GM19468 (cell line): ENCODE data around the gene GPA33.
A peak's percentile ranks its signal among the peaks of the same experiment; 100 is the strongest.

ENCODE experiments used
- ATAC-seq: cut with Tn5 transposase; IDR thresholded peaks from one replicate; pipeline ENCODE4 v1.9.1; 2021; ENCODE audit warnings: mild to moderate bottlenecking, moderate library complexity, moderate number of reproducible peaks; ENCODE audit not compliant: unreplicated experiment; ENCODE audit errors: extremely low read depth

GPA33 gene

DNA sequence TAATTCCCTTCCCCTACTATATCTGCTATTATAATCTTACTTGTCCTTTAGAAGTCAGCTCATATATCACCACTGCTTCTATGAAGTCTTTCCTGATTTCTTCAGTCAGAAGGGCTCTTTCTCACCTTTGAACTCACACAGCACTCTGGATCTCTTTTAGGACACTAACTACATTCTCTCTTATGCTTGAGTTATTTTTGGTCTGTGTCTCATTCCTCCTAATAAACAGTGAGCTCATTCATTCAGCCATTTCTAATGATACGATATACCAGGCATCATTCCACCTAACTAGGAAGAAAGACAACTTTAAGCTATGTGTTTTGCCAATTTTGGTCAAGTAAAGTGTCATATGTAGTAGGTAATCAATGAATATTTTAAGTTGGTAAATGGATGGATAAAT lies 2.5 kb upstream of the GPA33 start:
- no peak for ATAC-seq

DNA sequence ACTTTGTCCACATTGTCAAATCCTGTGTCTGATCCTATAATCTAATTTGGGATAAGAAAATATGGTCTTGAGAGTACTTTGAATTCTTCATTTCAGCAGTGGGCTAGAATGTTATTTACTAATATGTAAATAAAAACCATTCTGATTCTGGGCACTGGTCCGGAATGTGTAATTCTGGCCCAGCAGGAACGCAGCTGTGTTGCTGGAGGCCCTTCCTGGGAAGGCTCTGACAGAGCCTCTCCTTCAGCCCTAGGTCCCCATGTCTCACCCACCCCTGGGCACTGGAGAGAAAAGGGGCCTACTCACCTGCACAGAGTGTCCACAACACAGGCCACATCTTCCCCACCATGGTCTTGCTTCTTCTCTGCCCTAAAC lies 251 bp downstream of the GPA33 start:
- no peak for ATAC-seq

DNA sequence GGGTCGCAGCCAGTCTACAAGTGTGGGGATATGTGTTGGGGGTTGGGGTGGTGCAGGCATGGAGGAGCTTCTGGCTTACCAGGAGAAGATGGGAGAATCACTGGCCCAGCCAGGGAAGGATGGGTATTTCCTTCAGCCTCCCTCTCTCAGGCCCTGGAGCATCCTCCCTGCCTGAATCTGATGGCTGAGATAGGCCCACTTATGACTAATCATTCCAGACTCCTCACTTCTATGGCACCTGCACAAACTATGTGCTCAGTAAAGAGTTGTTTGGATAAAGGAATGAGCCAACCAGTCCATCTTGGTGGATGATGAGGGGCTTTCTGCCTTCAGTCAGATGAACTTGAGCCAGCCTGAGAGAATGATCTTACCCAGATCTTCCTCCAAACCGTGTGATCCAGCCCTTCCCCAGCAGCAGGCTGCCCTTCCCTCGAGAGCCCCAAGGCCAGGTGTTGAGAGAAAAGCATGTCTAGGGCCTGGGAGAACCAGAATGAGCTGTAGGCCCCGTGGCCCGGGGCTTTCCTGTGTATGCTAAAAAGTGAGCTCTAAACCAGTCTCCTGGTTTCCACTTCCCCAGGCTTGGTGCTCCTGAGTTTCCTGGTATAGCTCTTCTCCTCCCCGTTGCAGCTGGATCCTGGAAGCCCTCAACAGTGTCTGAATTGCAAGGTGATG lies 1.3 kb downstream of the GPA33 start:
- no peak for ATAC-seq

DNA sequence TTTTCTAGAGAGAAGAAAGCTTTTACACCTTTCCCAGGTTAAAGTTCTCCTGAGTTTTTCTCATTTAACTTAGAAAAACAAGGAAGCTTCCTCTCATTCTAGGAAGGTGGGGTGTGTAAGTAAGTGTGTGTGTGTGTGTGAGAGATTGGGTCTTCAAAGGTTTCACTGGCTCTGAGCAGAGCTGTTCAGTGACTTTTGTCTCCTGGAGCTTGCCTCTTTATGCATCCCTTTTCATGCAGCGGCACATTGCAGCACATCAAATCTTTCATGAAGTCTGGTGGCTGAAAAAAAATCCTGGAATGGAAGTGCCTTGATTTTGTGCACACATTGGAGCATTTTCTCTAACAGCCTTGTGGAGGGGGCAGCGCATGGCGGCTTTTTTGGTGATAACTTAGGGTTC lies 3.4 kb downstream of the GPA33 start:
- ATAC-seq = no peak

DNA sequence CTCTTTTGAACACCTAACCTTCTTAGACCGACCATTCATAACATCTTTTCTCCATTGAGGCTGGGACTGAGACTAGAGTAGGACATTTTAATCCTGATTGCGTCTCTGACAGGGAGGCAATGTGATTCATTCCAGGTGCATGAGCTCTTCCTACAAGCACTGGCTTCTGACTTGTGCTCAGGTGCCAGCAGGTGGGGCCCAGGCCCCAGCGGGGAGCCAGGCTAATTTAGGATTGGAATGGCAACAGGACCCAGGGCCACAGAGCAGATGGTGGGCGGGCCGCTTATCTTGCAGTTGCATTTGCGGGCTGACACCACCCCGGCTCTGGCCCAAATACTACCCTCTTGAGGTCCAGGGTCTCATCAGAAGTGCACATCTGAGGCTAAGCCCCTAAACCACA lies 4.1 kb downstream of the GPA33 start:
- ATAC-seq = no peak

DNA sequence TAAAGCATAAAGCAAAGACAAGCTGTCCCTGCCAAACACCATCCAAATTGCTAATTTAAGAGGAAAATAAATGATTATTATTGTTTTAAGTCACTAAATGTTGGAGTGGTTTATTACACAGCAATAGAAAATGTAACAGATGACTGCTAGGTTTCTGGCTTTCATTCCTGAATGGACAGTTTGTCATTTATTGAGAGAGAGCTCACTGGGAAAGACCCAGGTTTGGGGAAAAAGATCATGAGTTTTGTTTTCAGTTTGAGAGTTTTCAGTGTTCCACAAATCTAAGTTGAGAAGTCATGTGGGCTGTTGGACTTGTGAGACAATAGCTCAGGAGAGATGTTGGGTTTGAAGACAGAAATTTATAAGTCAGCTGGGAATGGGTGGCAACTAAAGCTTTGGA lies 5.4 kb downstream of the GPA33 start:
- ATAC-seq = no peak

DNA sequence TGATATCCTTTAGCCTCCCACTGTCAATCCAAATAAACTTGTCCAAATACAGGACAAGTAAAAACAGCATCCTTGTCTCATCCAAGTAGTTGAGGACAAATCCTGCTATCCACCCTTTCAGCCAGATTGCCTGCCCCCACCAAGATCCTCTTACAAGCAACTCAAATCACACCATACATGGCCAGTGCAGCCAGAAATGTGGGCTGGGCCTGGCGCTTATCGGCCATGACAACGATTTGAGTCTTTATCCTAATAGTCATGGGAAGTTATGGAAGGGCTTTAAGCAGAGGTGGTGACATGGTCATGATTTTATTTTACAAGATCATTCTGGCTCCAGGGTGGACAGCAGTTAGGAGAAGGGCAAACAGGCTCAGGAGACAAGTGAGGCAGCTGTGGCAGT lies 6.3 kb downstream of the GPA33 start:
- ATAC-seq = no peak

DNA sequence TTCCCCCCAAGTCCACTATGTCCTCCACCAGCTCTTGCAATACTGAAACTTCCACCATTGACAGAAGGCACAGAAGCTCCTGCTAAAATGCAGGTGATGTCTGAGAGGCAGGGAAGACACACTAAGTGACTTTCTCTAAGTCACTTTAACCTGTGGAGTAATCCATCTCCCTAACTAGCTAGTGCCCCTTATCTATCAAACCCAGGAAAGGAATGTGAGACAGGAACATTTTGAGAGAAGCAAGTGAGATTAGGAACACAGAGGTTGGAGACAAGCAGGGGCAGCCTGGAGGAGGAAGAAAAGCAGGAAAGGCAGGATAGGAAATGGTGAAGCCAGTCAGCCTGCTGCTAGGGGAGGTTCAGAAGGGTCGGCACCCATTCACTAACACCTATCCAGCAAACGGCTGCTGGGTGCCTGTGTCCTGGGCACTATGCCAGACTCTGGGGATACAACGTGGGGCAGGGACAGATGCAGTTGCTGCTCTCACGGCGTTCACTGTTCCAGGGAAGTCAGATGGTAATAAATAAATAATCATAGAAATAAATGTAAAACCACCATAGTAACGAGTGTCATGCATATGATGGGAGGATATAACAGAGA lies 7.0 kb downstream of the GPA33 start:
- ATAC-seq = no peak

DNA sequence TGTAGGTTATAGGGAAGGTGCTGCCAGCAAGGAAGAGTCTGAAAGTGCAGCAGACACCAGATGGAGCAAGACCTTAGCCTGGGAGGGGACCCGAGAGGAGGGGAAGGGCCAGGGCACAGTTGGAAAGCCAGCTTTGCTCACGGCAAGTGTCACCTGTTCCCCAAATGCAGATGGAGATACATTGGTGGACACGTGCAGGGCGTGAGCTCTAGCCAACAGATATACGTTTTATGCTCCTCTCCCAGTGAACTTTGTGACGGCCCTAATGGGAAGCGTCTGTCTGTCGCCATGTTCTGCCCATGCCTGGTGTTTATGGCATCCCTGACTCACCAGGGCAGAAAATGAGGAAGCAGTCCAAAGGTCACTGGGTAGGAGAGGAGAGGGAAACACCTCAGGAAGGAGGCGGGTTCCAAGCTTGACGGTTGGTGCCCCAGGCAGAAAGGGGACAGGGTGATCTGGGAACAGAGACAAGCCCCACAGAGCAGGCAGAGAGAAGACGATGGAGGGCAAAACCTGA lies 7.6 kb downstream of the GPA33 start:
- no peak for ATAC-seq

DNA sequence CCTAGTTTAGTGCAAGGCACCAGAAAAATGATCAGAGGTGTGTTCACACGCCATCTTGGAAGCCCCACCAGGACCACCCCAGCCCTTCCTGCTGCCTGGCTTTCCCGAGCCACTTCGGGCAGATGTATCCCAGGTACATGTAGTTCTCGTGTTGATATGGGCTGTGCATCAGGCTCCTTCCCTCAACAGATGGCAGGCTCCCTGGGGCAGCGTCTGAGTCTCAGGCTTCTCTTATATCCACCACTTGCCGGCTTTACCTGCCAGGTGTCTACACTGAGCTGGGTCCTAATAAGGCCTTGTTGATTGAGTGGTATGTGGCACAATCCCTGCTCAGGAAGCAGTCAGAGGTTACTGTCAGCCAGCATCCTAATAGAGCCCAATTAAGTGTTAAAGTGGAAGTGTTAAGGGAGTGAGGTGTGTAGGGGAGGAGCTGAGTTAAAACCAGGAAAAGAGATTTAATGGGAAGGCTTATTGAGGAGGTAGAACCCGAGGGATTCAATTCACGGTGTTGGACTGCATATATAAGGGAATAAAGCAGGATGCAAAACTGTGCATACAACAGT lies 8.5 kb downstream of the GPA33 start:
- no peak for ATAC-seq

DNA sequence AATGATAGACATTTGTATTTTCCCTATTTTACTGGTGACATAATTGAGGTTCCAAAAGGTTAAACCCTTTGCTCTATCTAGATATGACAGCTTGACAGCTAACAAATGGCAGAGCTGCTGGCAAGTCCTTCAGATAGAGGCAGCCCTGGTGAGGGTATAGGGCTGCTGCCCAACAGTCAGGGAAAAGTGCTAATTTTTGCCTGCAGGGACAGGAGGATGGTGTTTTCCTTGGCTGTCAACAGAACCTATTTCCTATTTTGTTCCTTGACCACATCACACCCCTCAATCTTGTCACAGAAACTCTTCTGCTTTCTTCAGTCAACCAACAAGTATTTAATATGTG lies 12.3 kb downstream of the GPA33 start:
- no peak for ATAC-seq

DNA sequence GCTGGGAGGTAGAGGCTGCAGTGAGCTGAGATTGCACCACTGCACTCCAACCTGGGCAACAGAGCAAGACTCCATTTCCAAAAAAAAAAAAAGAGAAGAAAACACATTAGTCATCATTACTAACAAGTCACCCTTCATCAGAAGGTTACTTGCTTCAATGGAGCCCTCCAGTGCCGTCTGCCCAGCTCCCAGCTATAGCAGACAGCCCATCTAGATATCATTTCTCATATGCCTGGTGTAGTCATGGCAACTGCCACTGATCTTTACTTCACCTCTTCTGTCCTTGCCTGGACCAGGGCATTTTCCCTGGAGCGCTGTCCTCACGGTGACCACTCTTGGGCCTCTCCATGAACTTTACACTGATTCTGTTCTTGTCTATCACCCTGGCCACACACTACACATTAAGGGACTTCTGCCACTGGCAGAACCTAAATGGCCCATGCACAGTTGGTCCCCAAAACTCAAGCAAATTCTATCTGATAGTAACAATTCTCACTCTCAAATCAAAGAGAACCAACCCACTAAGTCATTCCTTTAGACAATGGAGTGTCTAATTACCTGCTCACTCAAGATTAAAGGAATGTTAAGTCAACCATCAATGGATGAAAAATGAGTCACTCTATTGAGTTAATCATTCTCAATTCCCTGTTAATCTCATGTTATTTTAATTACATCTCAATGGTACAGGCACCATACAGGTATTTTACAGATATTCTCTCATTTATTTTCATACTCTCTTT lies 12.9 kb downstream of the GPA33 start:
- no peak for ATAC-seq

DNA sequence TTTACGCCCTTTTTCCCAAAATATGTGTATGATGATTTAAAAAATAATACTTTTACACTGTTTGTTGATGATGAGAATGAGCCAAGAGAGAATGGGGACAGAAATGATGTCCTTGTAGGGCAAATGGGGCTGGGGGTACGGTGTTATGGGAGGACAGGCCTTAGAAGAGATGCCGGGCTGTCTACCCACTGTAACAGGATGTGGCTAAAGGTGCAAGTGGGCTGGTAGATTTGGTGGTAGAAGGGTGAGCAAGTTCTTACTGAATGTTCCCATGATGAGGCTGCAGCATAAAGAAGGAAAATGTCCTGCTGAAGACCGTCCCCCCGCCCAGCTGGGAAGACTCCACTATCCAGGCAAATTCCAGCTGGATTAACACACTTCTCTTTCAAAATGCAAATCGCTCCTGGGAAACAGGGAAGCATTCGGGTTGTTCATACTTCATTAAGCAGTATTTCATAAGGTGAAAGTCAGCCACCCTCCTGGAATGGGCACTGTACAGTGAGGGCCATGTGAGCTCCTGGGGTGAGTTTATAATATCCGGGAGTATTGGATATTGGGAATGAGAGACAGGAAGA lies 14.0 kb downstream of the GPA33 start:
- ATAC-seq = no peak

DNA sequence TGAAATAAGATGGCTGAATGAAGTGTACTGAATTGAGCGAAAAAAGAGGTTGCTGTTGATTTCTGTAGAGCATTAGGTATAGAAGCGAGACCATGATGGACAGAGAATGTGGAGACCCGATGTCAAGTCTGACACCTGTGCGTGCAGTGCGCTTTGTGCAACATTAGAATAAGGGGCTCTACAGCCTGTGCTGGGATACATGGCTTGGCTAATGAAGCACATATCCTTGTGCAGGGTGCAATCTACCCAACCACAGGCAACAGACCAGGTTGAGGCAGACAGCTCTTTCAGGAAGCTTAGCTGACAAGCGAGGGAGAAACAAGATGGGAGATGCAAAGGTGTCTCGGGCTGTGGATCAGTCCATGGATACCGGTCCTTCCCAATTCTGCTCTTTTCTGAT lies 18.9 kb downstream of the GPA33 start:
- no peak for ATAC-seq

DNA sequence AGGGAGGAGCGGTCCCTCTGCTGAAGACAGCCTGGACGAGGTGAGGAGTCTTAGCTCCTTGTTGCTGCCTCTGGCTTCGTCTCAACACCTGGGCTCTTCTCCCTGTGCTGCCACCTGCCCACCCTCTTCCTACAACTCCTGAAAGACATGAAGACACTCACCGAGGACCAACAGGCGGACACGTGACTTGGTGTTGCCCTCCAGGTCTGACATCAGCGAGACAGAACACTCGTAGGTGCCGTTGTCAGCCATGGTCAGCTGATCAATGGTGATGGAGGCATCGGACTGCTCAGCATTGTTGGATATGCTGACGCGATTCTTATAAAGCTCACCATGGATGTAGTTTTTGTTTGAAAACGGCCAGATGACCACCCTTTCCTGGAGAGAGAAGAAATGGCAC lies 21.4 kb downstream of the GPA33 start:
- ATAC-seq = no peak

DNA sequence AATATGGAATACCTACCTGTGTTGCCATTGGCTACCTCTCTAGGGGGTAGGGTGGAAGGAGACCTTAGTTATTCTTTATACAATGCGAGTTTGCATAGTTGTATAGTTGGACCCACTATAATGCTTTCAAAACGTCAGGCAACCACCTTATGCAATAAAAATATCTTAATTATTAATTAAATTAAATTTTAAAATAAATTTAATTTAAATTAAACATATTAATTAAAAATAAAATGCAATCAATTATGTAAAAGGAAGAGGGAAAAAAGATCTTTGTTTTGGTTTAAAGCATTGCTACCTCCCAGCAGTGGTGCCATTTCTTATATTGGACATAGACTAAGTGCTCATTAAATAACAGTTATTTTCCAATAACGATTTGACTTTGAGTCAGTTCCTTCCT lies 22.3 kb downstream of the GPA33 start:
- no peak for ATAC-seq

DNA sequence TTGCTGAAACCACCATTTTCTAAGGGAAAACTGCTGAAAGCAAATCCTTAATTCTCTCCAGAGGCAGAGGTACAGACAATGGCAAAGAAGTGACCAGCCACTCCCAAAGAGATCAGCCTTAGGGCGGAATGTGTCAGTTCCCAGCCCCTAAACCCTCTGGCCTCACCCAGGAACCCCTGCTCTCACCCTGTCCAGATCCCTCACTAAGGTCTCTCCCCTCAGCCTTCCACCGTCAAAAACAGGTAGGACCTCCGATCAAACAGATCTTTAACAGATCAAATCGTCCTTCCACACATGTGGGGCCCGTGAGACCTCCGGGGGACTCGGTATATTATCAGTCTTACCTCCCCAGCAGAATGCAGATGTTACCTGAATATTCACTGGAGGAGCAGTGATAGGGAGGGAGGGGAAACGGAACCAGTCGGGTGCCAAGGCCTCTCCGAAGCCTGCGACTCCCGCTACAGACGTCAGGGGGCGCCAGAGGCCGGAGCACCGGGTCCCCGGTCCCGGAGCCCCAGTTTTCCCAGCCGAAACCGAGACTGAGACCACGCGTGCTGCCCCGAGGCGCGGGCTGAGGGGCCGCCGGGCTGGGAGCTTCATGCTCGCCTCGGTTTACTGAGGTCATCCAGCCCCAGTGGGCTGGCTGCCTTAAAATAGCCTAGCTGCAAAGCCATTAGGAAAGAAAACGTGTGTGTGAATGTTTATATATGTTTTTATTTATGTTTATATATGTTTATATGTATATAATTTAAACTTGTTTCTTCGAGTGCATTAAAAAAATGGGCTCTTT lies 23.6 kb downstream of the GPA33 start:
- peak; percentile 62 for ATAC-seq

DNA sequence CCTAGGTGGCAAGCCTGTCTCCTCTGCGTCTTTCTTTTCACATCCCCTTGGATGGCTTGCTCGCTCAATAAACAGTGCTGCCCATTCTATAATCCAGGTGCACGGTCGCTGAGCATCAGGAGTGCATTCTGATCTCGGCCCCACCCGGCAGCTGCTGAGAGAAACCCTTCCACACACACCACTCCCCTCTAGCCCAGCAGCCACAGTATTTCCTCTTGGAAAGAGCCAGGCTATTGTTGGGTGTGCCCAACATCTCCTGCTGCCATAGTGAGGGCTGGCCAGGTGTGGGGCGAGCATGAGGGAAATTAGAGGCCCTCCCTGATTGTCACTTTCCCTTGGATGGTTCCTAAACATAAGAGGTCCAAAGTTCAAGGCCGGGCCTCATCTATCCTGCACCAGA lies 24.7 kb downstream of the GPA33 start:
- ATAC-seq = no peak

DNA sequence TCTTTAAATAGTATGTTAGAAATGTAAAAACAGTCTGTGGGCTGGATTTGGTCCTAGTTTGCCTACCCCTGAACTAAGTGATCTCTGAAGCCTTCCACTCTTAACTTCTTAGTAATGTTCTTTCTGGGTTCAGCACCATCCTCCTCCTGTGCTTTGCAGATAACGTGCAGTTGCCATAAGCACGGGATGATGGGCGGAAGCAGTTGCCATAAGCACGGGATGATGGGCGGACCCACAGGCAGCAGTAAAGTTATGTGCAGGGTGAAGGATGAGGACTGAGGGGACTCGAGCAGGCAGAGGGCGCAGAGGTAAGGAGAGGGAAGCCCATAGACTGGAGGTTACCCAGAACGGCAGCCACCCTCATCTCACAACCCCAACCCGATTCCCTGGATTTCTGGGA lies 25.6 kb downstream of the GPA33 start:
- ATAC-seq = no peak

DNA sequence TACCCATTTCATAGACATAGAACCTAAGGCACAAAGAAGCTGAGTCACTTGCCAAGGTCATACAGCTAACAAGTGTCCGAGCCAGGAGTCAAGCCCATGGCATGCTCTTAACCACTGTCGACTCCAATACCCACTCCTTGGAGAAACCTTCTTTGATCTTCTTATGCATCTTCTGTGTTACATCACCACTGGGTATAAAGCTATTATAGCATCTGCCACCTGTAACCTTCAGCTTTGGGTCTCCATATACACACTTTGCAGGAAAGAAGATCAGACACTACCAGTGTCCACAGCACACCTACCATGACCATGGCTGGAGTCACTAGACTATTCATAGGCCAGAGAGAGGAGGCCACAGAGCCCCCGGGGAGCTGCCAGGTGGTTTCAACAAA lies 29.1 kb downstream of the GPA33 start:
- no peak for ATAC-seq
